Measurements from ENCODE around the gene PTGES2. TPM values are rescaled to one million over a fixed set of nuclear protein-coding genes. Genes with fewer than 3 reads are reported as not detected.
A peak's percentile ranks its signal among the peaks of the same experiment; 100 is the strongest.

PTGES2 gene
- total and polyA plus RNA-seq, 2 of the 13 experiments (the other 11 are each of a cell fraction or from before 2014, with no cell fraction given): 63.7 to 79.8 TPM

DNA sequence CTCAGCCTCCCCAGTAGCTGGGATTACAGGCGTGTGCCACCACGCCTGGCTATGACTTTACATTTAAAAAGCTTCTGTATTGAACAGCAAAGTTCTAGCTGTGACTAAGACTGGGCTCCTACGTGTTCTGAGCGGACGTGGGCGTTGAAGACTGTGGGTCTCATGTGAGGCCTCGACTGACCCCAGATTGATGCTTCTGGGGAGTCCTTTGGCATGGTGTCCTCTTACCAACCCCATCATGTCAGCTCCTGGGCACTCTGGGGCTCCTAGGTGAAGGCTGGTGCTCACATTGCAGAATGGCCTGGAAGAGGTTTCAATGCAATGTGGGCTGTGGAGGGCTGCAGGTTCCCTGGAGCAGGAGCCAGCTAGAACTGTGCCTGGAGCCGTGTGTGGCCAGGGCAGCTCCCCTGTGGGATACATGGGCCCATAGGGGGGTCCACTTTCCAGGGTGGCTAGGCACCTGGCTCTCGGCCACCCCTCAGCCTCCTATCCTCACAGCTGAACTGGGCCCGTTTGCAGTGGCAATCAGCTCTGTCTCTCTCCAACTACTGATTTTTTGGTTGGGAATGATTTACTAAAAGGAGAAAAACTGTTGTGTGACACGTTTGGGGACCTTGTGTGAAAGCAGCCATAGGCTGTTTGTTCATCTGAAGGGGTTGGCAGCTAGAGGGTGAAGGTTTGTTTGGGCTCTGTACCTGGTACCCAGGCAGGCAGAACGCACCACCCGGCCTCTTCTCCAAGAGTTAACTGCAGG lies 29.8 kb downstream of the PTGES2 start:
- H3K36me3 ChIP-seq (replicated peaks in 1 of 2; ENCODE audit: control insufficient read depth in 1 of 2, insufficient read depth in 2 of 2, low read length in 2 of 2): peaks cover 5 to 22% of the 10 kb centered on the region in 2 experiments
- no peak for DNase-seq (ENCODE audit: low spot score)
- peak overlapping the region; percentile 11 to 89 (median 23); a peak in 3 of 6 replicates for H3K4me3 ChIP-seq (replicated peaks in 1 of 3; ENCODE audit: insufficient read depth in 1 of 3, low read depth in 2 of 3, low read length in 3 of 3)
- H3K27ac ChIP-seq (ENCODE audit: extremely low read length, insufficient read depth, low read length): peak overlapping the region; percentile 92
- peaks cover 80% of the 10 kb centered on the region for H3K4me1 ChIP-seq (ENCODE audit: insufficient read depth, low read length)
- H3K9ac ChIP-seq (ENCODE audit: insufficient read depth, low read depth, low read length): peak overlapping the region; percentile 87
- H3K27me3 ChIP-seq (ENCODE audit: control insufficient read depth in 1 of 2, insufficient read depth in 2 of 2, low read length in 2 of 2): no peaks in the 10 kb centered on the region; a peak in 1 of 5 replicates
- CTCF ChIA-PET (ENCODE audit: low intra/inter-chr PET ratio, low total read pairs): interaction anchor here (1.3 kb wide), 1 partner anchor 19 kb away, joined by 5 read pairs; no protein-coding TSS in a partner anchor
- FAIRE-seq: no peak
- ATAC-seq: peak; percentile 20
- intact Hi-C loops (cut with micrococcal nuclease; ENCODE audit: unreplicated experiment) (loop anchor here (1.0 kb wide), 1 partner anchor 18 kb away; no protein-coding TSS in a partner anchor), in situ Hi-C loops (cut with HindIII; ENCODE audit: extremely low pct_ligation_motif_present, low pct_unique_long_range_greater_than_20kb) (no loop called here)
- TSS peak; percentile 87 for BruUV-seq (replicated peaks)
- no peaks in the 10 kb centered on the region for H3K9me3 ChIP-seq (ENCODE audit: low read length)
- 39% methylated on average over 9 of the region's 13 CpGs for WGBS (ENCODE audit: low lambda C conversion rate)
- no peak overlapping the region for H2AFZ ChIP-seq (ENCODE audit: low read length)
- POLR2A ChIA-PET: interaction anchor here (0.9 to 3.3 kb wide), 16 partner anchors 10 to 146 kb away, joined by 3 to 22 read pairs (median 4); partner anchors contain the start of genes NAIF1 and SLC25A25
- H4K20me1 ChIP-seq (ENCODE audit: insufficient read depth, low read length): peaks cover 17% of the 10 kb centered on the region; the same call in 1 of the 2 replicates
- H3K79me2 ChIP-seq (ENCODE audit: insufficient read depth, low read length): peaks cover 33% of the 10 kb centered on the region
- H3K4me2 ChIP-seq (ENCODE audit: low read depth, low read length): peak overlapping the region; percentile 98
- TF ChIP-seq PCBP2 (optimal IDR thresholded peaks at IDR 0.05; ENCODE audit: low read depth, low read length, poor library complexity, severe bottlenecking) (no peak), ZNF879 (CRISPR knock-in tag; IDR thresholded peaks at IDR 0.05) (no peak), ZNF260 (CRISPR knock-in tag; IDR thresholded peaks at IDR 0.05; ENCODE audit: borderline replicate concordance, low read depth) (no peak), HIC2 (CRISPR knock-in tag; IDR thresholded peaks at IDR 0.05; ENCODE audit: low read depth) (peak; percentile 84; the same call in 1 of the 2 replicates), RXRB (CRISPR knock-in tag; IDR thresholded peaks at IDR 0.05; ENCODE audit: borderline replicate concordance) (no peak), PITX1 (CRISPR knock-in tag; IDR thresholded peaks at IDR 0.05) (no peak; the same call in 1 of the 2 replicates), THYN1 (CRISPR knock-in tag; IDR thresholded peaks at IDR 0.05; ENCODE audit: borderline replicate concordance, low read depth) (no peak), ZFP37 (CRISPR knock-in tag; IDR thresholded peaks at IDR 0.05; ENCODE audit: borderline replicate concordance) (no peak), SATB2 (CRISPR knock-in tag; IDR thresholded peaks at IDR 0.05) (no peak), ZNF614 (CRISPR knock-in tag; IDR thresholded peaks at IDR 0.05; ENCODE audit: borderline replicate concordance) (no peak), ZNF235 (CRISPR knock-in tag; IDR thresholded peaks at IDR 0.05; ENCODE audit: borderline replicate concordance) (0 out of 2 replicates have a peak, but pooled peaks have one; percentile 51), RORA (CRISPR knock-in tag; IDR thresholded peaks at IDR 0.05) (no peak)
- TF ChIP-seq, protein P1, sequence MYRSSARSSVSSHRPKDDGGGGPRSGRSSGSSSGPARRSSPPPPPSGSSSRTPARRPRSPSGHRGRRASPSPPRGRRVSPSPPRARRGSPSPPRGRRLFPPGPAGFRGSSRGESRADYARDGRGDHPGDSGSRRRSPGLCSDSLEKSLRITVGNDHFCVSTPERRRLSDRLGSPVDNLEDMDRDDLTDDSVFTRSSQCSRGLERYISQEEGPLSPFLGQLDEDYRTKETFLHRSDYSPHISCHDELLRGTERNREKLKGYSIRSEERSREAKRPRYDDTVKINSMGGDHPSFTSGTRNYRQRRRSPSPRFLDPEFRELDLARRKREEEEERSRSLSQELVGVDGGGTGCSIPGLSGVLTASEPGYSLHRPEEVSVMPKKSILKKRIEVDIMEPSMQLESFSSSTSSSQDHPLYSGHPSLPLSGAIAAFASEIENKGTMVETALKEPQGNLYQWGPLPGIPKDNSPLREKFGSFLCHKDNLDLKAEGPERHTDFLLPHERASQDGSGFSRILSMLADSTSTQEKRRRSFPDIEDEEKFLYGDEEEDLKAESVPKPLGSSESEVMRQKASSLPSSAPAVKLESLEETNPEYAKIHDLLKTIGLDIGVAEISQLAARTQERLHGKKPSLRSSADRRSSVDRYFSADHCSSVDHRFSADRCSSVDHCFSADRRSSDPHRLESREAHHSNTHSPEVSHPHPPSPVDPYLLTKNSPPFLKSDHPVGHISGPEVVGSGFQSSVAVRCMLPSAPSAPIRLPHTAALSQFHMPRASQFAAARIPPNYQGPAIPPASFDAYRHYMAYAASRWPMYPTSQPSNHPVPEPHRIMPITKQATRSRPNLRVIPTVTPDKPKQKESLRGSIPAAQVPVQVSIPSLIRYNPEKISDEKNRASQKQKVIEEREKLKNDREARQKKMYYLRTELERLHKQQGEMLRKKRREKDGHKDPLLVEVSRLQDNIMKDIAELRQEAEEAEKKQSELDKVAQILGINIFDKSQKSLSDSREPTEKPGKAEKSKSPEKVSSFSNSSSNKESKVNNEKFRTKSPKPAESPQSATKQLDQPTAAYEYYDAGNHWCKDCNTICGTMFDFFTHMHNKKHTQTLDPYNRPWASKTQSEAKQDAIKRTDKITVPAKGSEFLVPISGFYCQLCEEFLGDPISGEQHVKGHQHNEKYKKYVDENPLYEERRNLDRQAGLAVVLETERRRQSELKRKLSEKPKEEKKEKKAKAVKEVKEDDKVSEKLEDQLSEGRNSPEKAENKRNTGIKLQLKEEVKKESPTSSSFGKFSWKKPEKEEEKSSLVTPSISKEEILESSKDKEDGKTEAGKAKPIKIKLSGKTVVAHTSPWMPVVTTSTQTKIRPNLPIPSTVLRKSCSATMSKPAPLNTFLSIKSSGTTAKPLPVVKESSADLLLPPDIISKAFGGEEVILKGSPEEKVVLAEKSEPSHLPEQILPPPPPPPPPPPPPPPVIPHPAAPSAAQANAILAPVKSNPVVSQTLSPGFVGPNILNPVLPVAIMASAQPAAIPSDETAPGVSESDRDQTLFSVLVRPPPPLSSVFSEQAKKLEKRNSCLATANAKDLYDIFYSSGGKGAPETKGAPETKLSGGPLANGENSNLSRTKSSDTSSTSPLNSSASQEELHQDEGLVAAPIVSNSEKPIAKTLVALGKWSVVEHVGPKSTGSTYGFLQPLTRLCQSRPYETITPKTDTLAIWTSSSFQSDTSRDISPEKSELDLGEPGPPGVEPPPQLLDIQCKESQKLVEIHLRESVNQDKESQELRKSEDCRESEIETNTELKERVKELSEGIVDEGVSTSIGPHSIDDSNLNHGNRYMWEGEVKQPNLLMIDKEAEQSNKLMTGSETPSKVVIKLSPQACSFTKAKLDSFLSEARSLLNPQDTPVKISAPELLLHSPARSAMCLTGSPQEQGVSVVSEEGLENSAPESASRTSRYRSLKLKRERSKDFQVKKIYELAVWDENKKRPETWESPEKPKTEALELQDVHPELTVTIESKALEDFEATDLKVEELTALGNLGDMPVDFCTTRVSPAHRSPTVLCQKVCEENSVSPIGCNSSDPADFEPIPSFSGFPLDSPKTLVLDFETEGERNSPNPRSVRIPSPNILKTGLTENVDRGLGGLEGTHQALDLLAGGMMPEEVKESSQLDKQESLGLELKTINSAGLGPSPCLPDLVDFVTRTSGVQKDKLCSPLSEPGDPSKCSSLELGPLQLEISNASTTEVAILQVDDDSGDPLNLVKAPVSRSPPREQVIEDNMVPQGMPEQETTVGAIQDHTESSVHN (CRISPR knock-in tag; IDR thresholded peaks at IDR 0.05): 0 out of 2 replicates have a peak, but pooled peaks have one; percentile 20
